ENCODE data around the gene DYRK1B. TPM values are rescaled to one million over a fixed set of nuclear protein-coding genes. Genes with fewer than 3 reads are reported as not detected.

Gene DYRK1B
- polyA plus RNA-seq, 1 of the 3 experiments (the other 2 are of a cell fraction) = 17.2 TPM

DNA sequence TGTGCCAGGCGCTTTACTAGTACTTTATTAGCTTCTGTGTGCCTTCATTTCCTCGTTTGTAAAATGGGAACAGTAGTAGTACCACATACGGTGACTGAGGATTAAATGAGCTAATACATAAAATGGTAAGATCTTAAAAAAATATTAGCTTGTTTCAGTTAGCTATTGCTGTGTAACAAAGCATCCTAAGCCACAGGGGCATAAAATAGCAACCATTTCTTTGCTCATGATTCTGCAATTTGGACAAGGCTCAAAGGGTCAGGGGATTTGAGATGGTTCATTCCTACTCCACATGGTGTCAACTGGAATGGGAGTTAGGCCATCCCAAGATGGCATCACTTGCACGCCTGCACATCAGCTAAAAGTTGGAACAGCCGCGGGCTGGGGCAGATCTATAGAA lies 13.3 kb downstream of the DYRK1B start:
- Histone ChIP-seq H3K27me3 (ENCODE audit: insufficient read depth) (no peaks in the 10 kb centered on the region), H2AFZ (ENCODE audit: low read depth) (no peak overlapping the region), H3K4me1 (ENCODE audit: control insufficient read depth in 1 of 2, insufficient read depth in 2 of 2, low read depth in 1 of 2, low read length in 1 of 2) (peaks cover 0 to 11% of the 10 kb centered on the region in 2 experiments; a peak in 1 of 4 replicates), H3K4me3 (ENCODE audit: low read depth in 2 of 2, low read length in 1 of 2) (no peak overlapping the region), H3K79me2 (ENCODE audit: insufficient read depth) (peaks cover 8% of the 10 kb centered on the region; the same call in 1 of the 2 replicates), H3K9ac (no peak overlapping the region), H3K9me2 (no peaks in the 10 kb centered on the region), H3K27ac (ENCODE audit: low read depth in 2 of 2, low read length in 1 of 2) (no peak overlapping the region), H3K9me3 (no peaks in the 10 kb centered on the region), H4K20me1 (ENCODE audit: insufficient read depth) (no peaks in the 10 kb centered on the region), H3F3A (replicated peaks; ENCODE audit: insufficient read depth) (no peaks in the 10 kb centered on the region), H3K36me3 (replicated peaks in 1 of 2; ENCODE audit: control insufficient read depth in 1 of 2, insufficient read depth in 2 of 2, low read length in 1 of 2) (peaks cover 0 to 4% of the 10 kb centered on the region in 2 experiments), H3K4me2 (no peak overlapping the region)
- 91% methylated on average over 6 of the region's 6 CpGs for WGBS (ENCODE audit: low lambda C conversion rate)
- DNase-seq = no peak
- CTCF ChIA-PET = interaction anchor here (1.3 kb wide), 1 partner anchor 28 kb away, joined by 4 read pairs; no protein-coding TSS in a partner anchor
- POLR2A ChIA-PET = interaction anchor here (1.2 kb wide), 1 partner anchor 13 kb away, joined by 4 read pairs; no protein-coding TSS in a partner anchor
- TF ChIP-seq RFX5 (IDR thresholded peaks at IDR 0.05; ENCODE audit: low read length) (no peak), GABPA (IDR thresholded peaks at IDR 0.05; ENCODE audit: low read depth) (no peak), RXRA (IDR thresholded peaks at IDR 0.05; ENCODE audit: borderline replicate concordance, low read depth) (no peak), MXI1 (IDR thresholded peaks at IDR 0.05; ENCODE audit: low read depth, low read length) (no peak), MEF2A (IDR thresholded peaks at IDR 0.05; ENCODE audit: borderline replicate concordance, low read depth) (no peak), TAF1 (IDR thresholded peaks at IDR 0.05; ENCODE audit: borderline replicate concordance, low read depth, low read length) (no peak), RCOR1 (IDR thresholded peaks at IDR 0.05; ENCODE audit: low read length) (no peak), YY1 (IDR thresholded peaks at IDR 0.05; ENCODE audit: low read depth) (no peak), FOXM1 (IDR thresholded peaks at IDR 0.05; ENCODE audit: low read depth) (no peak), EZH2phosphoT487 (IDR thresholded peaks at IDR 0.05; ENCODE audit: borderline replicate concordance, low read depth) (no peak), CHD2 (IDR thresholded peaks at IDR 0.05; ENCODE audit: low read length, partially characterized antibody) (no peak), JUND (IDR thresholded peaks at IDR 0.05) (no peak)
- TF ChIP-seq, protein P1, sequence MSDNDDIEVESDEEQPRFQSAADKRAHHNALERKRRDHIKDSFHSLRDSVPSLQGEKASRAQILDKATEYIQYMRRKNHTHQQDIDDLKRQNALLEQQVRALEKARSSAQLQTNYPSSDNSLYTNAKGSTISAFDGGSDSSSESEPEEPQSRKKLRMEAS (IDR thresholded peaks at IDR 0.05; ENCODE audit: low read depth) = no peak
- TF ChIP-seq, protein P2, sequence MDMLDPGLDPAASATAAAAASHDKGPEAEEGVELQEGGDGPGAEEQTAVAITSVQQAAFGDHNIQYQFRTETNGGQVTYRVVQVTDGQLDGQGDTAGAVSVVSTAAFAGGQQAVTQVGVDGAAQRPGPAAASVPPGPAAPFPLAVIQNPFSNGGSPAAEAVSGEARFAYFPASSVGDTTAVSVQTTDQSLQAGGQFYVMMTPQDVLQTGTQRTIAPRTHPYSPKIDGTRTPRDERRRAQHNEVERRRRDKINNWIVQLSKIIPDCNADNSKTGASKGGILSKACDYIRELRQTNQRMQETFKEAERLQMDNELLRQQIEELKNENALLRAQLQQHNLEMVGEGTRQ (IDR thresholded peaks at IDR 0.05; ENCODE audit: borderline replicate concordance, low read depth, low read length) = no peak
- TF ChIP-seq, protein P3, sequence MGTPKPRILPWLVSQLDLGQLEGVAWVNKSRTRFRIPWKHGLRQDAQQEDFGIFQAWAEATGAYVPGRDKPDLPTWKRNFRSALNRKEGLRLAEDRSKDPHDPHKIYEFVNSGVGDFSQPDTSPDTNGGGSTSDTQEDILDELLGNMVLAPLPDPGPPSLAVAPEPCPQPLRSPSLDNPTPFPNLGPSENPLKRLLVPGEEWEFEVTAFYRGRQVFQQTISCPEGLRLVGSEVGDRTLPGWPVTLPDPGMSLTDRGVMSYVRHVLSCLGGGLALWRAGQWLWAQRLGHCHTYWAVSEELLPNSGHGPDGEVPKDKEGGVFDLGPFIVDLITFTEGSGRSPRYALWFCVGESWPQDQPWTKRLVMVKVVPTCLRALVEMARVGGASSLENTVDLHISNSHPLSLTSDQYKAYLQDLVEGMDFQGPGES (IDR thresholded peaks at IDR 0.05; ENCODE audit: low read depth, low read length) = no peak
- TF ChIP-seq, protein P4, sequence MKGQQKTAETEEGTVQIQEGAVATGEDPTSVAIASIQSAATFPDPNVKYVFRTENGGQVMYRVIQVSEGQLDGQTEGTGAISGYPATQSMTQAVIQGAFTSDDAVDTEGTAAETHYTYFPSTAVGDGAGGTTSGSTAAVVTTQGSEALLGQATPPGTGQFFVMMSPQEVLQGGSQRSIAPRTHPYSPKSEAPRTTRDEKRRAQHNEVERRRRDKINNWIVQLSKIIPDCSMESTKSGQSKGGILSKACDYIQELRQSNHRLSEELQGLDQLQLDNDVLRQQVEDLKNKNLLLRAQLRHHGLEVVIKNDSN (IDR thresholded peaks at IDR 0.05; ENCODE audit: borderline replicate concordance, low read depth) = no peak

Measured in SK-N-SH (cell line).